ENCODE results near the gene TLX2.

- TF ChIP-seq CTCF (conservative IDR thresholded peaks at IDR 0.05; ENCODE audit: low read depth, low read length), result no peak
- TF ChIP-seq POLR2A (IDR thresholded peaks at IDR 0.05; ENCODE audit: low read depth, low read length), result no peak
These were observed 12.5 kb downstream of the TLX2 start for GRCh38 chr2:74526649-74527230.
